Karpas-422 (cell line): ENCODE measurements around the gene GRK5. TPM values are rescaled to one million over a fixed set of nuclear protein-coding genes. Genes with fewer than 3 reads are reported as not detected.

ENCODE experiments used
- DNase-seq: peaks from one replicate; pipeline ENCODE4 v3.0.0-alpha.2; 2015
- H2AFZ ChIP-seq: fragments of 200-600 bp; sonication (generic); 2 replicates; pipeline ENCODE4 v1.6.1; 2014; ENCODE audit warnings: antibody characterized with exemption, low read length, mixed read lengths
- H3K27ac ChIP-seq: fragments of 200-600 bp; sonication (generic); 2 replicates; pipeline ENCODE4 v1.5.1; 2014; ENCODE audit warnings: mild to moderate bottlenecking, low read length, moderate library complexity
- H3K27me3 ChIP-seq: fragments of 200-600 bp; sonication (generic); 2 replicates; pipeline ENCODE4 v1.6.1; 2014; ENCODE audit warnings: low read length, mixed read lengths
- H3K36me3 ChIP-seq: fragments of 200-600 bp; sonication (generic); 2 replicates; pipeline ENCODE4 v1.6.1; 2014; ENCODE audit warnings: low read length, mixed read lengths; ENCODE audit not compliant: insufficient read depth
- H3K4me1 ChIP-seq: fragments of 200-600 bp; sonication (generic); 2 replicates; pipeline ENCODE4 v1.6.1; 2014; ENCODE audit warnings: mild to moderate bottlenecking, low read length, mixed read lengths
- H3K4me2 ChIP-seq: fragments of 200-600 bp; sonication (generic); 2 replicates; pipeline ENCODE4 v1.6.1; 2014; ENCODE audit warnings: low read length, low read depth, mild to moderate bottlenecking; ENCODE audit not compliant: poor library complexity, severe bottlenecking
- H3K4me3 ChIP-seq: fragments of 200-600 bp; sonication (generic); 2 replicates; pipeline ENCODE4 v1.5.1; 2014; ENCODE audit warnings: mild to moderate bottlenecking, antibody characterized with exemption, low read length, mixed read lengths
- H3K79me2 ChIP-seq: fragments of 200-600 bp; sonication (generic); 2 replicates; pipeline ENCODE4 v1.6.1; 2014; ENCODE audit warnings: mild to moderate bottlenecking, low read length, mixed read lengths
- H3K9ac ChIP-seq: fragments of 200-600 bp; sonication (generic); 2 replicates; pipeline ENCODE4 v1.6.0; 2014; ENCODE audit warnings: low read length
- H3K9me2 ChIP-seq: fragments of 200-600 bp; sonication (generic), shearing (Covaris generic); replicated peaks from 2 replicates; pipeline ENCODE4 v1.6.0; 2014; ENCODE audit warnings: mild to moderate bottlenecking, low read length, moderate library complexity; ENCODE audit not compliant: insufficient read depth
- H3K9me3 ChIP-seq: fragments of 300-700, 200-600 bp; sonication (generic); 2 replicates; pipeline ENCODE4 v1.6.1; 2014; ENCODE audit warnings: low read length, mixed read lengths
- H4K20me1 ChIP-seq: fragments of 200-600 bp; sonication (generic); 2 replicates; pipeline ENCODE4 v1.6.1; 2014; ENCODE audit warnings: mild to moderate bottlenecking, antibody characterized with exemption, low read length, low read depth; ENCODE audit not compliant: insufficient read depth
- total RNA-seq: library from RNA; depleted of rRNA; stranded (reverse); fragments of >200 nt; shearing (Covaris generic); gene quantifications from 2 replicates; pipeline ENCODE4 v1.2.3, GENCODE V29; 2014; ENCODE audit warnings: low replicate concordance

GRK5 gene
- total RNA-seq, 1 experiment from 2014 or later, result 4.5 TPM

- Histone ChIP-seq H3K79me2 (no peaks in the 10 kb centered on the region), H3K36me3 (no peaks in the 10 kb centered on the region), H3K4me1 (peaks cover 31% of the 10 kb centered on the region), H3K4me3 (no peak overlapping the region), H3K27ac (no peak overlapping the region), H3K27me3 (no peaks in the 10 kb centered on the region), H3K9me2 (no peaks in the 10 kb centered on the region), H3K9me3 (no peaks in the 10 kb centered on the region), H3K9ac (no peak overlapping the region), H4K20me1 (peaks cover 48% of the 10 kb centered on the region), H3K4me2 (no peak overlapping the region), H2AFZ (no peak overlapping the region)
- no peak for DNase-seq
These were observed 104.9 kb downstream of the GRK5 start for GRCh38 chr10:119312241-119312640.

GRCh38 chr10:119313024-119313423, 105.7 kb downstream of the GRK5 start:
- no peak overlapping the region for H2AFZ ChIP-seq
- no peaks in the 10 kb centered on the region for H3K79me2 ChIP-seq
- peaks cover 56% of the 10 kb centered on the region for H4K20me1 ChIP-seq
- DNase-seq, result no peak
- no peak overlapping the region for H3K4me3 ChIP-seq
- H3K27me3 ChIP-seq, result no peaks in the 10 kb centered on the region
- no peaks in the 10 kb centered on the region for H3K9me2 ChIP-seq
- no peak overlapping the region for H3K27ac ChIP-seq
- no peaks in the 10 kb centered on the region for H3K9me3 ChIP-seq
- H3K4me1 ChIP-seq, result peaks cover 24% of the 10 kb centered on the region
- H3K9ac ChIP-seq, result no peak overlapping the region
- H3K36me3 ChIP-seq, result no peaks in the 10 kb centered on the region
- H3K4me2 ChIP-seq, result no peak overlapping the region

GRCh38 chr10:119313644-119314043, 106.3 kb downstream of the GRK5 start:
- Histone ChIP-seq H3K9me2 (no peaks in the 10 kb centered on the region), H3K27me3 (no peaks in the 10 kb centered on the region), H3K9ac (no peak overlapping the region), H2AFZ (no peak overlapping the region), H3K4me3 (no peak overlapping the region), H3K79me2 (no peaks in the 10 kb centered on the region), H3K27ac (no peak overlapping the region), H3K4me1 (peaks cover 24% of the 10 kb centered on the region), H3K4me2 (no peak overlapping the region), H3K36me3 (no peaks in the 10 kb centered on the region), H3K9me3 (no peaks in the 10 kb centered on the region), H4K20me1 (peaks cover 62% of the 10 kb centered on the region)
- DNase-seq, result no peak

GRCh38 chr10:119314061-119314460, 106.7 kb downstream of the GRK5 start:
- Histone ChIP-seq H3K4me1 (peaks cover 20% of the 10 kb centered on the region), H3K4me3 (no peak overlapping the region), H4K20me1 (peaks cover 62% of the 10 kb centered on the region), H3K27me3 (no peaks in the 10 kb centered on the region), H3K79me2 (no peaks in the 10 kb centered on the region), H3K4me2 (no peak overlapping the region), H3K9me2 (no peaks in the 10 kb centered on the region), H3K9ac (no peak overlapping the region), H3K36me3 (no peaks in the 10 kb centered on the region), H2AFZ (no peak overlapping the region), H3K27ac (no peak overlapping the region), H3K9me3 (no peaks in the 10 kb centered on the region)
- no peak for DNase-seq

GRCh38 chr10:119314486-119314885, 107.1 kb downstream of the GRK5 start:
- Histone ChIP-seq H3K4me1 (peaks cover 16% of the 10 kb centered on the region), H3K9me2 (no peaks in the 10 kb centered on the region), H3K4me2 (no peak overlapping the region), H3K36me3 (no peaks in the 10 kb centered on the region), H2AFZ (no peak overlapping the region), H3K27me3 (no peaks in the 10 kb centered on the region), H3K9me3 (no peaks in the 10 kb centered on the region), H3K27ac (no peak overlapping the region), H4K20me1 (peaks cover 61% of the 10 kb centered on the region), H3K79me2 (no peaks in the 10 kb centered on the region), H3K4me3 (no peak overlapping the region), H3K9ac (no peak overlapping the region)
- no peak for DNase-seq

GRCh38 chr10:119315128-119316001, 108.0 kb downstream of the GRK5 start:
- Histone ChIP-seq H3K79me2 (no peaks in the 10 kb centered on the region), H3K4me1 (peaks cover 10% of the 10 kb centered on the region)

DNA sequence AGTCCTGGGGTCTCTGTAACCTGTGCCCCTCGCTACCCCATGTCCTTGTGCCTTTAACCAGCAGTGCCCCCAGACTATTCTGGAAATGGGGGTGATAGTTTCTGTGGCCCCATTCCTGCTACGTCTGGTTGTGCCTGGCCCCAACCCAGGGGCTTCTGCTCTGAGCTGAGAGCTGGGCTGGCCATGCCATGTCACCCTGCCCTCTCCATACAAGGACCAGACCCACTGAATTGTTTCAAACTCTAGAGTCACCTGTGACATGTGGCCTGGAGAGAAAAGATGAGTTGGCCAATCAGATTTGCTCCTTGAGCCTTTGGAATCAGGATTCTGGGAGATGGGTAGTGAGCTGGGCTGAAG, 108.6 kb downstream of the GRK5 start:
- Histone ChIP-seq H4K20me1 (peaks cover 66% of the 10 kb centered on the region), H3K9me3 (no peaks in the 10 kb centered on the region), H3K27me3 (no peaks in the 10 kb centered on the region), H3K9ac (no peak overlapping the region), H3K36me3 (no peaks in the 10 kb centered on the region), H3K4me2 (no peak overlapping the region), H3K9me2 (no peaks in the 10 kb centered on the region), H2AFZ (no peak overlapping the region), H3K27ac (no peak overlapping the region), H3K4me3 (no peak overlapping the region), H3K79me2 (no peaks in the 10 kb centered on the region), H3K4me1 (peaks cover 10% of the 10 kb centered on the region)
- no peak for DNase-seq

More at GRCh38 chr10:119315128-119316001, 108.0 kb downstream of the GRK5 start:
- Histone ChIP-seq H3K4me2 (no peak overlapping the region), H3K36me3 (no peaks in the 10 kb centered on the region), H3K9me3 (no peaks in the 10 kb centered on the region), H3K27ac (no peak overlapping the region), H3K4me3 (no peak overlapping the region), H3K27me3 (no peaks in the 10 kb centered on the region), H4K20me1 (peaks cover 60% of the 10 kb centered on the region), H3K9me2 (no peaks in the 10 kb centered on the region), H3K9ac (no peak overlapping the region), H2AFZ (no peak overlapping the region)
- DNase-seq, result no peak

DNA sequence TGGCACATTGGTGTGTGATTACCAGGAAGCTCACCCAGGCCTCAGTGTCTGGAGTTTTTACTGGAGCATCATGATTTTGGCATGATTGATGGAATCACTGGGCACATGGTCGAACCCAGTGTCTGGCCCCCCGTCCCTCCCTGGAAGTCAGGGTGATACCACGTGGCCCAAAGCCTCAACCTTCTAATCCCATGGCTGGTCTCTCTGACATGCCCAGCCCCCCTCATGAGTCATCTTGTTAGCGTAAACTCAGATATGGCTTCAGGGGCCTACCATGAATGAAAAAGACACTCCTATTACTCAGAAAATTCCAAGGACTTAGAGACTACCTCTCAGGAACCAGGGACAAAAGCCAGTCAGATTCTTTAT, 109.3 kb downstream of the GRK5 start:
- Histone ChIP-seq H3K79me2 (no peaks in the 10 kb centered on the region), H3K27me3 (no peaks in the 10 kb centered on the region), H4K20me1 (peaks cover 74% of the 10 kb centered on the region), H3K9me2 (no peaks in the 10 kb centered on the region), H3K9ac (no peak overlapping the region), H3K36me3 (no peaks in the 10 kb centered on the region), H3K4me2 (no peak overlapping the region), H3K9me3 (no peaks in the 10 kb centered on the region), H2AFZ (no peak overlapping the region), H3K27ac (no peak overlapping the region), H3K4me1 (peaks cover 10% of the 10 kb centered on the region), H3K4me3 (no peak overlapping the region)
- no peak for DNase-seq
